A549 (cell line): ENCODE measurements around the gene CYP26C1.

Experiments used
- CHD4 ChIP-seq: fragments of 200-600 bp; sonication (generic); IDR thresholded peaks from 2 replicates; pipeline ENCODE4 v1.6.1; 2016; ENCODE audit warnings: antibody characterized with exemption, mild to moderate bottlenecking, borderline replicate concordance
- MAFK ChIP-seq: fragments of 450-650 bp; IDR thresholded peaks from 2 replicates; pipeline ENCODE4 v1.6.1; 2014; ENCODE audit not compliant: partially characterized antibody
- MAZ ChIP-seq: fragments of 150-350 bp; IDR thresholded peaks from 2 replicates; pipeline ENCODE4 v1.6.1; 2014; ENCODE audit warnings: antibody characterized with exemption, low read depth, low read length, borderline replicate concordance
- MYC ChIP-seq: IDR thresholded peaks from 2 replicates; pipeline ENCODE4 v1.6.1; 2012; ENCODE audit warnings: mild to moderate bottlenecking, inconsistent platforms, low read length, improper control_type of control experiment, borderline replicate concordance
- POLR2A ChIP-seq: IDR thresholded peaks from 2 replicates; pipeline ENCODE4 v1.6.1; 2012; ENCODE audit warnings: mild to moderate bottlenecking, low read length
- REST ChIP-seq: fragments of 200-600 bp; sonication (generic); IDR thresholded peaks from 2 replicates; pipeline ENCODE4 v1.6.1; 2016; ENCODE audit warnings: antibody characterized with exemption, mild to moderate bottlenecking, moderate library complexity
- SMC3 ChIP-seq: fragments of >200 bp; sonication (Bioruptor Twin); formaldehyde crosslinking; IDR thresholded peaks from 3 replicates; pipeline ENCODE4 v1.6.1; 2018; ENCODE audit warnings: inconsistent platforms
- SREBF2 ChIP-seq: fragments of 450-650 bp; IDR thresholded peaks from 2 replicates; pipeline ENCODE4 v1.6.1; 2014; ENCODE audit warnings: mild to moderate bottlenecking, moderate library complexity
- ZFP36 ChIP-seq: fragments of 450-650 bp; IDR thresholded peaks from 2 replicates; pipeline ENCODE4 v1.6.1; 2014; ENCODE audit warnings: borderline replicate concordance; ENCODE audit not compliant: partially characterized antibody
- ZSCAN20 ChIP-seq: fragments of 250-450 bp; sonication (Bioruptor Pico); IDR thresholded peaks from 2 replicates; pipeline ENCODE4 v1.8.0; 2022; ENCODE audit warnings: mild to moderate bottlenecking, moderate library complexity
- TF ChIP-seq, protein P1 (sequence below): fragments of >200 bp; sonication (Bioruptor Twin); formaldehyde crosslinking; IDR thresholded peaks from 3 replicates; pipeline ENCODE4 v1.5.1; 2016

GRCh38 chr10:93023013-93023650 lies 37.5 kb upstream of the CYP26C1 start:
- TF ChIP-seq SREBF2 (no peak), POLR2A (no peak), MAZ (no peak), ZFP36 (no peak), SMC3 (no peak), MAFK (no peak), CHD4 (no peak), ZSCAN20 (CRISPR knock-in tag) (no peak), MYC (no peak), REST (no peak)
- TF ChIP-seq, protein P1, sequence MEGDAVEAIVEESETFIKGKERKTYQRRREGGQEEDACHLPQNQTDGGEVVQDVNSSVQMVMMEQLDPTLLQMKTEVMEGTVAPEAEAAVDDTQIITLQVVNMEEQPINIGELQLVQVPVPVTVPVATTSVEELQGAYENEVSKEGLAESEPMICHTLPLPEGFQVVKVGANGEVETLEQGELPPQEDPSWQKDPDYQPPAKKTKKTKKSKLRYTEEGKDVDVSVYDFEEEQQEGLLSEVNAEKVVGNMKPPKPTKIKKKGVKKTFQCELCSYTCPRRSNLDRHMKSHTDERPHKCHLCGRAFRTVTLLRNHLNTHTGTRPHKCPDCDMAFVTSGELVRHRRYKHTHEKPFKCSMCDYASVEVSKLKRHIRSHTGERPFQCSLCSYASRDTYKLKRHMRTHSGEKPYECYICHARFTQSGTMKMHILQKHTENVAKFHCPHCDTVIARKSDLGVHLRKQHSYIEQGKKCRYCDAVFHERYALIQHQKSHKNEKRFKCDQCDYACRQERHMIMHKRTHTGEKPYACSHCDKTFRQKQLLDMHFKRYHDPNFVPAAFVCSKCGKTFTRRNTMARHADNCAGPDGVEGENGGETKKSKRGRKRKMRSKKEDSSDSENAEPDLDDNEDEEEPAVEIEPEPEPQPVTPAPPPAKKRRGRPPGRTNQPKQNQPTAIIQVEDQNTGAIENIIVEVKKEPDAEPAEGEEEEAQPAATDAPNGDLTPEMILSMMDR: no peak
